Hepatocyte (in vitro differentiated cells): ENCODE data around the gene MPIG6B. TPM values are rescaled to one million over a fixed set of nuclear protein-coding genes. Genes with fewer than 3 reads are reported as not detected.
A peak's percentile ranks its signal among the peaks of the same experiment; 100 is the strongest.

Experiments
- DNase-seq: peaks from one replicate; pipeline ENCODE4 v3.0.0-alpha.2; 2016; ENCODE audit warnings: low spot score
- H2AFZ ChIP-seq: fragments of 200-600 bp; sonication (generic); 2 replicates; pipeline ENCODE4 v1.6.0; 2016; ENCODE audit warnings: antibody characterized with exemption, mild to moderate bottlenecking
- H3K27ac ChIP-seq: fragments of 200-600 bp; sonication (generic); 2 replicates; pipeline ENCODE4 v1.5.1; 2016; ENCODE audit warnings: mild to moderate bottlenecking
- H3K27me3 ChIP-seq: fragments of 200-600 bp; sonication (generic); 2 replicates; pipeline ENCODE4 v1.6.1; 2016
- H3K36me3 ChIP-seq: fragments of 200-600 bp; sonication (generic); replicated peaks from 2 replicates; pipeline ENCODE4 v1.5.1; 2016; ENCODE audit warnings: low read depth; ENCODE audit not compliant: insufficient read depth
- H3K4me1 ChIP-seq: fragments of 200-600 bp; sonication (generic); 2 replicates; pipeline ENCODE4 v1.5.1; 2016; ENCODE audit warnings: mild to moderate bottlenecking, moderate library complexity; ENCODE audit not compliant: insufficient read depth
- H3K4me2 ChIP-seq: fragments of 200-600 bp; sonication (generic); 2 replicates; pipeline ENCODE4 v1.6.0; 2016
- H3K4me3 ChIP-seq: fragments of 200-600 bp; sonication (generic); 2 replicates; pipeline ENCODE4 v1.5.1; 2016; ENCODE audit warnings: mild to moderate bottlenecking
- H3K79me2 ChIP-seq: fragments of 200-600 bp; sonication (generic); 2 replicates; pipeline ENCODE4 v1.6.0; 2017; ENCODE audit warnings: mild to moderate bottlenecking
- H3K9me2 ChIP-seq: fragments of 200-600 bp; sonication (generic); replicated peaks from 2 replicates; pipeline ENCODE4 v1.6.0; 2017; ENCODE audit warnings: mild to moderate bottlenecking; ENCODE audit not compliant: insufficient read depth
- H3K9me3 ChIP-seq: fragments of 200-600 bp; sonication (generic); 2 replicates; pipeline ENCODE4 v1.5.1; 2016; ENCODE audit warnings: low read depth, mild to moderate bottlenecking
- H4K20me1 ChIP-seq: fragments of 200-600 bp; sonication (generic); 2 replicates; pipeline ENCODE4 v1.6.0; 2016; ENCODE audit warnings: mild to moderate bottlenecking; ENCODE audit not compliant: insufficient read depth, poor library complexity, severe bottlenecking
- EZH2 ChIP-seq: fragments of 200-600 bp; sonication (generic); IDR thresholded peaks from 2 replicates; pipeline ENCODE4 v1.6.1; 2016; ENCODE audit warnings: antibody characterized with exemption, mild to moderate bottlenecking, borderline replicate concordance
- EZH2phosphoT487 ChIP-seq: fragments of 200-600 bp; sonication (generic); IDR thresholded peaks from one replicate; pipeline ENCODE4 v1.6.1; 2018; ENCODE audit warnings: antibody characterized with exemption, mild to moderate bottlenecking, low read depth, moderate library complexity; ENCODE audit not compliant: unreplicated experiment, severe bottlenecking
- WGBS: methylation state at CpG from one replicate; pipeline ENCODE4 v1.1.6; 2016; ENCODE audit warnings: low lambda C conversion rate; ENCODE audit errors: missing lambda C conversion rate; 5-methylcytosine and 5-hydroxymethylcytosine counted together
- polyA plus RNA-seq: library from polyadenylated mRNA; unstranded; fragments of >200 nt; fragmentation: Nextera tagmentation; extraction: Ambion mirVana; gene quantifications from 2 replicates; pipeline ENCODE4 v1.2.1, GENCODE V29; 2016
- total RNA-seq: library from RNA; depleted of rRNA; stranded (reverse); fragments of >200 nt; gene quantifications from 2 replicates; pipeline ENCODE4 v1.2.3, GENCODE V29; 2014
- TF ChIP-seq, protein P1 (sequence below): fragments of 200-600 bp; sonication (generic); IDR thresholded peaks from 2 replicates; pipeline ENCODE4 v1.5.1; 2016; ENCODE audit warnings: antibody characterized with exemption, mild to moderate bottlenecking; ENCODE audit not compliant: poor library complexity

The MPIG6B gene
- total and polyA plus RNA-seq, 2 experiments from 2014 or later = not detected

DNA sequence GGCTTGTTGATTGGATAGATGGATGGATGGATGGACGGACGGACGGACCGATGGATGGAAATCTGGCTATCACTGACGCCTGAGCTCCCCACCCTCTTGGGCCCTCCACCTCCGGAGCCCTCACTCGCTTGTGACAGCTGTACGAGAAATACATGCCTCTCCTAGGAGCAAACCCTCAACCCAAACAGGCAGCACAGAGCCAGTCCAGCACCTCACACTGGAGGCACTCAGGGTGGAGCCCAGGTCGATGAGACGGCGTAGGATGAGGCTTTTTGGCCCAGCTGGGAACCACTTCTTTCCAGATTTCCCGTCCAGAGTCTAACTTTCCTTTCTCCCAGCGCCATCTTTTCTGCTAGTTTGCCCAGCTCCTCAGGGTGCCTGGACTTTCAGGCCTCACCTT is 39.6 kb upstream of the MPIG6B start:
- Histone ChIP-seq H3K27ac (peak overlapping the region; percentile 36), H3K4me1 (peaks cover 5% of the 10 kb centered on the region), H3K4me3 (peak overlapping the region; percentile 12), H3K4me2 (peak overlapping the region; percentile 86), H3K36me3 (no peaks in the 10 kb centered on the region), H3K9me3 (no peaks in the 10 kb centered on the region), H3K79me2 (no peaks in the 10 kb centered on the region), H4K20me1 (no peaks in the 10 kb centered on the region), H3K27me3 (no peaks in the 10 kb centered on the region), H2AFZ (peak overlapping the region; percentile 32), H3K9me2 (no peaks in the 10 kb centered on the region)
- 72% methylated on average over 13 of the region's 13 CpGs for WGBS
- no peak for TF ChIP-seq EZH2
- TF ChIP-seq EZH2phosphoT487 = no peak
- TF ChIP-seq, protein P1, sequence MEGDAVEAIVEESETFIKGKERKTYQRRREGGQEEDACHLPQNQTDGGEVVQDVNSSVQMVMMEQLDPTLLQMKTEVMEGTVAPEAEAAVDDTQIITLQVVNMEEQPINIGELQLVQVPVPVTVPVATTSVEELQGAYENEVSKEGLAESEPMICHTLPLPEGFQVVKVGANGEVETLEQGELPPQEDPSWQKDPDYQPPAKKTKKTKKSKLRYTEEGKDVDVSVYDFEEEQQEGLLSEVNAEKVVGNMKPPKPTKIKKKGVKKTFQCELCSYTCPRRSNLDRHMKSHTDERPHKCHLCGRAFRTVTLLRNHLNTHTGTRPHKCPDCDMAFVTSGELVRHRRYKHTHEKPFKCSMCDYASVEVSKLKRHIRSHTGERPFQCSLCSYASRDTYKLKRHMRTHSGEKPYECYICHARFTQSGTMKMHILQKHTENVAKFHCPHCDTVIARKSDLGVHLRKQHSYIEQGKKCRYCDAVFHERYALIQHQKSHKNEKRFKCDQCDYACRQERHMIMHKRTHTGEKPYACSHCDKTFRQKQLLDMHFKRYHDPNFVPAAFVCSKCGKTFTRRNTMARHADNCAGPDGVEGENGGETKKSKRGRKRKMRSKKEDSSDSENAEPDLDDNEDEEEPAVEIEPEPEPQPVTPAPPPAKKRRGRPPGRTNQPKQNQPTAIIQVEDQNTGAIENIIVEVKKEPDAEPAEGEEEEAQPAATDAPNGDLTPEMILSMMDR = no peak
- DNase-seq = no peak

DNA sequence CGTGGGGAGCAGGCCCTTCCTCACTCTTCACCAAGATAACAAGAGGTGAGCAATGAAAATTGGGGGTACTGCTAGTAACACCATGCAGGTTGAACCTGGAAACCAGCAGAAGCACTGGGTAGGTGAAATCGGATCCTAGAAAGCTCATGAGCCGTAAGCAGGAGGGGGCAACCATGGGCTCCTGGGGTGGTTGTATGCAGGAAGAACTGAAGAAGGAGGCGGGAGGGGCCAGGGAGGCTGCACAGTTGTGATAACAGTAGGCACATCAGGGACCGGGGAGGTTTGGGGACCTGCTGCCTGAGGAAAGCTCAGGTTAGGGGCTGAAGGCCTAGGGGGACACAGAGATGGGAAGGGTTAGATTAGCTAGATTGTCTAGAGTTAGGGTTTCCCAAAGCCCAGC is 36.7 kb upstream of the MPIG6B start:
- 89% methylated on average over 5 of the region's 5 CpGs for WGBS
- Histone ChIP-seq H3K36me3 (no peaks in the 10 kb centered on the region), H3K27me3 (no peaks in the 10 kb centered on the region), H3K4me3 (no peak overlapping the region), H3K79me2 (no peaks in the 10 kb centered on the region), H3K4me1 (peaks cover 10% of the 10 kb centered on the region), H3K4me2 (no peak overlapping the region), H3K27ac (no peak overlapping the region), H3K9me3 (no peaks in the 10 kb centered on the region), H2AFZ (no peak overlapping the region), H4K20me1 (no peaks in the 10 kb centered on the region), H3K9me2 (no peaks in the 10 kb centered on the region)
- TF ChIP-seq EZH2 = no peak
- no peak for TF ChIP-seq EZH2phosphoT487
- TF ChIP-seq, protein P1 = no peak
- no peak for DNase-seq

DNA sequence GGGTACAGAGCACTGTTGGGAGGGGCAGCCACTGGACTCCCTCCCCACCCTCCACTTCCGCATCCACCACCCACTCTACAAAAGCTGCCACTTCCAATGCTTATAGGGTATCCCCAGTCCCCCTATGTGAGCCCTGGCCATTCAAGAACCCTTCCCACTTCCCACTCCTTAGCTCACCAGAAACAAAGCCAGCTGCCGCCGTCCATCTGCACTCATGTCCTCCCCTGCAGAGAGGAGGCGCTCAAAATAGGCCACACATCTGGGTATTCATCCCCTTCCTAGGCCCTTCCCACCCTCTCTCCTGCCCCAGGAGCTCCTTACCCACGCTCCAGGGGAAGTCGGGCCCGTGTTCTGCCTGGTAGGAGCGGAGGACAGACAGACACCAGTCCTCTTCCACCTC is 35.9 kb upstream of the MPIG6B start:
- Histone ChIP-seq H3K79me2 (no peaks in the 10 kb centered on the region), H3K27ac (no peak overlapping the region), H3K9me2 (no peaks in the 10 kb centered on the region), H3K4me1 (peaks cover 6% of the 10 kb centered on the region), H3K27me3 (no peaks in the 10 kb centered on the region), H3K4me3 (no peak overlapping the region), H3K36me3 (no peaks in the 10 kb centered on the region), H4K20me1 (no peaks in the 10 kb centered on the region), H3K9me3 (no peaks in the 10 kb centered on the region), H2AFZ (no peak overlapping the region), H3K4me2 (no peak overlapping the region)
- 92% methylated on average over 8 of the region's 8 CpGs for WGBS
- TF ChIP-seq EZH2 = no peak
- no peak for TF ChIP-seq EZH2phosphoT487
- TF ChIP-seq, protein P1 = no peak
- no peak for DNase-seq
